Measurements from ENCODE around the gene MLYCD.

GRCh38 chr16:83960521-83961249 is 61.8 kb downstream of the MLYCD start:
- TF ChIP-seq EZH2 (optimal IDR thresholded peaks at IDR 0.05; ENCODE audit: low read depth, low read length): no peak
- TF ChIP-seq CTCF (IDR thresholded peaks at IDR 0.05; ENCODE audit: low read length): no peak
- no peak for TF ChIP-seq EZH2phosphoT487 (IDR thresholded peaks at IDR 0.05; ENCODE audit: low read length)

Measured in MM.1S (cell line).